ENCODE measurements around the gene CTBP2. TPM values are rescaled to one million over a fixed set of nuclear protein-coding genes. Genes with fewer than 3 reads are reported as not detected.

CTBP2 gene
- total RNA-seq, 1 experiment from 2014 or later, result 78.7 TPM

GRCh38 chr10:125156196-125156595 is 4.2 kb downstream of the CTBP2 start:
- CTCF ChIA-PET, result no interaction called here
- peaks cover 81% of the 10 kb centered on the region for H3K36me3 Mint-ChIP-seq (ENCODE audit: insufficient read depth, unreplicated experiment)
- H3K27me3 Mint-ChIP-seq (ENCODE audit: unreplicated experiment), result no peaks in the 10 kb centered on the region
- TF ChIP-seq, protein P1, sequence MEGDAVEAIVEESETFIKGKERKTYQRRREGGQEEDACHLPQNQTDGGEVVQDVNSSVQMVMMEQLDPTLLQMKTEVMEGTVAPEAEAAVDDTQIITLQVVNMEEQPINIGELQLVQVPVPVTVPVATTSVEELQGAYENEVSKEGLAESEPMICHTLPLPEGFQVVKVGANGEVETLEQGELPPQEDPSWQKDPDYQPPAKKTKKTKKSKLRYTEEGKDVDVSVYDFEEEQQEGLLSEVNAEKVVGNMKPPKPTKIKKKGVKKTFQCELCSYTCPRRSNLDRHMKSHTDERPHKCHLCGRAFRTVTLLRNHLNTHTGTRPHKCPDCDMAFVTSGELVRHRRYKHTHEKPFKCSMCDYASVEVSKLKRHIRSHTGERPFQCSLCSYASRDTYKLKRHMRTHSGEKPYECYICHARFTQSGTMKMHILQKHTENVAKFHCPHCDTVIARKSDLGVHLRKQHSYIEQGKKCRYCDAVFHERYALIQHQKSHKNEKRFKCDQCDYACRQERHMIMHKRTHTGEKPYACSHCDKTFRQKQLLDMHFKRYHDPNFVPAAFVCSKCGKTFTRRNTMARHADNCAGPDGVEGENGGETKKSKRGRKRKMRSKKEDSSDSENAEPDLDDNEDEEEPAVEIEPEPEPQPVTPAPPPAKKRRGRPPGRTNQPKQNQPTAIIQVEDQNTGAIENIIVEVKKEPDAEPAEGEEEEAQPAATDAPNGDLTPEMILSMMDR (IDR thresholded peaks at IDR 0.05; ENCODE audit: unreplicated experiment), result no peak
- H3K4me1 Mint-ChIP-seq (ENCODE audit: low read depth, unreplicated experiment), result peaks cover 35% of the 10 kb centered on the region
- DNase-seq, result no peak
- intact Hi-C loops (cut with micrococcal nuclease; ENCODE audit: unreplicated experiment), result loop anchor here (5.0 to 10.0 kb wide), 3 partner anchors 34 to 94 kb away; no protein-coding TSS in a partner anchor
- BruUV-seq (replicated peaks), result no TSS peak
- peak overlapping the region; percentile 85 for H3K27ac Mint-ChIP-seq (ENCODE audit: unreplicated experiment)
- no peaks in the 10 kb centered on the region for H3K9me3 Mint-ChIP-seq (ENCODE audit: low read depth, unreplicated experiment)
- H3K4me3 Mint-ChIP-seq (ENCODE audit: low read depth, unreplicated experiment), result peak overlapping the region; percentile 75

DNA sequence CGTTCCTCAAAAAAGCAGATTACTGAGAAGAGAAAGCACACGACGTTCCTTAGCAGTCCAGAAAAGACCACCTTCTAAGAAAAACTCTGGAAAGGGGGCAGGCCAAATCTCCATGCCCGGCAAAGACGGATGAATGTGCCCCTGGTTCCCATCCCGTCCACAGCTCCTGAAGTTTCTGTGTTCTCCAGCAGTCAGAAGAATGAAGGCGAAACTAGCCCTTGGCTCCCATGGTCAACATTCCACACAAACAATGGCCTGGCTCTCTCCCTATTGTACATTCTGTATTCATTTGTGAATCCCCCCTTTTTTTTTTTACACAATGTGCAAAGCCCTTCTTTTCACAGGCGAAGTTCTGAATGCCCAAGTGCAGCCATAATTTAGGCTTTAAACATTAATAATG is 5.3 kb downstream of the CTBP2 start:
- DNase-seq, result no peak
- TF ChIP-seq, protein P1 (IDR thresholded peaks at IDR 0.05; ENCODE audit: unreplicated experiment), result no peak
- no peaks in the 10 kb centered on the region for H3K27me3 Mint-ChIP-seq (ENCODE audit: unreplicated experiment)
- peak overlapping the region; percentile 75 for H3K4me3 Mint-ChIP-seq (ENCODE audit: low read depth, unreplicated experiment)
- BruUV-seq (replicated peaks), result no TSS peak
- peaks cover 76% of the 10 kb centered on the region for H3K36me3 Mint-ChIP-seq (ENCODE audit: insufficient read depth, unreplicated experiment)
- H3K27ac Mint-ChIP-seq (ENCODE audit: unreplicated experiment), result peak overlapping the region; percentile 64
- CTCF ChIA-PET, result interaction anchor here (0.9 kb wide), 1 partner anchor 107 kb away, joined by 3 read pairs; no protein-coding TSS in a partner anchor
- no peaks in the 10 kb centered on the region for H3K9me3 Mint-ChIP-seq (ENCODE audit: low read depth, unreplicated experiment)
- intact Hi-C loops (cut with micrococcal nuclease; ENCODE audit: unreplicated experiment), result loop anchor here (5.0 to 10.0 kb wide), 3 partner anchors 33 to 93 kb away; no protein-coding TSS in a partner anchor
- peaks cover 35% of the 10 kb centered on the region for H3K4me1 Mint-ChIP-seq (ENCODE audit: low read depth, unreplicated experiment)

DNA sequence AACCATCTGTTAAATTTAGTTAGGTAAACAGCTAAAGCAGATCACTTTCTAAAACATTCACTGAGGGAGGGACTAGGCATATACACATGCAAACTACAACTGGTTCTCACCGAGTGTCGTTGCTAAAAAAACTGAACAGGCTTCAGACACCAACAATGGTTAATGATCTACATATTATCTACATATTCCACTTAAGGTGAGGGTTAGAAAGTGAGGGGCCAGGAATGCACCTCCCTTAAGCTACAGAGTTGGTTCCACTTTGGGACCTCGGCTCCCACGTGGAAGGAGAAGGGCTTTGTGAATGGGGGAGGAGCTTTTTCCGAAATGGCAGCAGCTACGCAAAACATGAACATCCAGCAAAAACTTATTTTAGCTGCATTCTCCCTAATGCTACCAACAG is 5.8 kb downstream of the CTBP2 start:
- H3K9me3 Mint-ChIP-seq (ENCODE audit: low read depth, unreplicated experiment), result no peaks in the 10 kb centered on the region
- H3K27ac Mint-ChIP-seq (ENCODE audit: unreplicated experiment), result peak overlapping the region; percentile 64
- BruUV-seq (replicated peaks), result no TSS peak
- peaks cover 38% of the 10 kb centered on the region for H3K4me1 Mint-ChIP-seq (ENCODE audit: low read depth, unreplicated experiment)
- H3K27me3 Mint-ChIP-seq (ENCODE audit: unreplicated experiment), result no peaks in the 10 kb centered on the region
- H3K36me3 Mint-ChIP-seq (ENCODE audit: insufficient read depth, unreplicated experiment), result peaks cover 76% of the 10 kb centered on the region
- TF ChIP-seq, protein P1 (IDR thresholded peaks at IDR 0.05; ENCODE audit: unreplicated experiment), result no peak
- peak overlapping the region; percentile 75 for H3K4me3 Mint-ChIP-seq (ENCODE audit: low read depth, unreplicated experiment)
- CTCF ChIA-PET, result interaction anchor here (0.9 kb wide), 1 partner anchor 106 kb away, joined by 3 read pairs; no protein-coding TSS in a partner anchor
- intact Hi-C loops (cut with micrococcal nuclease; ENCODE audit: unreplicated experiment), result loop anchor here (10.0 kb wide), 1 partner anchor 50 kb away; no protein-coding TSS in a partner anchor
- DNase-seq, result no peak

DNA sequence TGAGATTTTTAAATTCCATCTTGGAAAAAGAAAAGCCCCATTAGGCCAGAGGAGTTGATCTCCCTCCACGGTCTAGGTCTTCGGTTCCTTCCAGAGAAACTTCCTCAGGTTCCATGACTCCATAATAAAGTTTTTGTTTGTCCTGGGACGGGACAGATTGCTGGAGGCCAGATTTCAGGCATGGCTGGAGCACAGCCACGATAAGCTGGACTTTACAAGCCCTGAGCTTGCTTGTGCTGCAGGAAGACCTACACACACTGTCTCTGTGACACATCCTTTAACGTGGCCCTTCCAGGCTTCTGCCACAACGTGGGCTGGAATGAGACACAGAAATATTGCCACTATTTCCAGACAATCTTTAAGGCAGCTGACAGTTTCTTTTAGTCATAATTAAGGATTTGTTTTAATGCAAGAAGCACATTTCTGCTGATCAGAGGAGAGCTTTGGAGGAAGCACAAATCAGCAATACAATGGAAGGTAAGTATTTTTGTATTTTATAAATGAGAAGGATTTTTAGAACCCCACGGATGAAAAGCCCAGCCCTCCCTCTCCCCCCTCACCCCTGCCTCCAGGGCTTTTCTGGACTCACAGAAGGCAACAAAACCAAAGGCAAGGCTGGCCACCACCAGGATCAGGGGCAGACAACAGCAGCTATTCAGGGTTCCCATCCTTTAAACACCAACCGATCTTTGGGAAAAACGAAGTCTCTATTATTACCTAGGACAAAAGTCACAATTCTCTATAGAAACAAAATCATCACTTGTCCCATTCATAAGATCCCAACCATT is 6.5 kb downstream of the CTBP2 start:
- Mint-ChIP-seq H3K9me3 (ENCODE audit: low read depth, unreplicated experiment) (no peaks in the 10 kb centered on the region), H3K36me3 (ENCODE audit: insufficient read depth, unreplicated experiment) (peaks cover 81% of the 10 kb centered on the region), H3K4me3 (ENCODE audit: low read depth, unreplicated experiment) (peak overlapping the region; percentile 75), H3K27me3 (ENCODE audit: unreplicated experiment) (no peaks in the 10 kb centered on the region), H3K27ac (ENCODE audit: unreplicated experiment) (peak overlapping the region; percentile 64), H3K4me1 (ENCODE audit: low read depth, unreplicated experiment) (peaks cover 44% of the 10 kb centered on the region)
- TF ChIP-seq, protein P1 (IDR thresholded peaks at IDR 0.05; ENCODE audit: unreplicated experiment), result no peak
- DNase-seq, result no peak
- intact Hi-C loops (cut with micrococcal nuclease; ENCODE audit: unreplicated experiment), result loop anchor here (10.0 kb wide), 1 partner anchor 49 kb away; no protein-coding TSS in a partner anchor
- no TSS peak for BruUV-seq (replicated peaks)
- CTCF ChIA-PET, result interaction anchor here (0.9 to 2.4 kb wide), 2 partner anchors 69 to 106 kb away, joined by 3 to 8 read pairs; no protein-coding TSS in a partner anchor

Data from Calu3 (cell line).